GM12875 (cell line): ENCODE results near the gene ZDHHC7.

Experiments
- H3K4me3 ChIP-seq: one replicate; pipeline ENCODE4 v1.5.1; 2011; ENCODE audit warnings: low read depth, low read length, control low read depth
- CTCF ChIP-seq: IDR thresholded peaks from 2 replicates; pipeline ENCODE4 v1.5.1; 2011; ENCODE audit warnings: low read depth, mild to moderate bottlenecking, control low read depth, inconsistent platforms, low read length, moderate library complexity, borderline replicate concordance; ENCODE audit not compliant: insufficient read depth

Gene ZDHHC7

GRCh38 chr16:85047867-85048455, 36.6 kb upstream of the ZDHHC7 start:
- no peak for TF ChIP-seq CTCF
- H3K4me3 ChIP-seq: no peak overlapping the region

DNA sequence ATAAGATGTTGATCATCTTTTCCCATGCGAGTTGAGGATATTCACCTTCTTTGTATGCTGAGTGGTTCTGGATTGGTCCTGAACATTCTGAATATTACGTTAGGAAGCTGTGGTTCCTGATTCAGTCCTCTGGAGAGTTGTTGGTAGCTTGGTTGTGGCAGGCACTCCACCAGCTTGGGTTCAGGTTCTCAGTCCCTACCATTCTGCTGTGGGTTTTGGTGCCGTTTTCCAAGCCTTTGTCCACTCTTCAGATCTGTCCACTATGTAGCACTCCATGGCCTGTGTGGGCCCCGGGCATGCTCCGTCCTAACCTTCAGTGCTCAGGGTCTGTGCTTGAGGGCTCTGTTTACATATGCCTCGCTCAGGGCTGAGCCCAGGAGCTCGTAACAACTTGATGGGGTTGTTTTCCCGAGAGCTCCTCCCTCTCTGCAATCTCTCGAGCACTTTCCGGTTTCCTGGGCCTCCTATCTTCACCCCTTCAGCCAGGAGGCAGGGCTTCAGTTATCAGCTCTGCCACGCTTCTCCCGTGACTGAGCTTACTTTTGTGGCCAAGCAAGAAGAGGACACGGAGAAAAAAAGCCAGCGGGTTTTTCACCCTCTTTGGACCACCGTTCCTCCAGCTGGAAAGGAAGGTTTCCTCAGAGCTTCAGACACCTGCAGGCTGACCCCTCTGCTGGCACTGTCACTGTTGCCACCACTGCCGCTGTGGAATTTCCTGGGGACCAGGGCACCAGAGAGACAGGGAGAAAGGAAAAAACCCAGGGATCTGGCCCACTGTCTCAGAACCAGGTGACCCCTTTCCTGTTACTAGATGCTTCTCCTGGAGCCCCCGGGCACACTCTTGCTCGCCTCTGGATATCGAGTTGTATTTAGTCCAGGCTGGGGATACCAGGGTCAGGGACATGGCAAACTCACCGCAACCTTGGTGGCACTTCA, 35.9 kb upstream of the ZDHHC7 start:
- H3K4me3 ChIP-seq: no peak overlapping the region
- TF ChIP-seq CTCF: no peak

GRCh38 chr16:85046472-85046916, 35.2 kb upstream of the ZDHHC7 start:
- H3K4me3 ChIP-seq: no peak overlapping the region

GRCh38 chr16:85045641-85046471, 34.5 kb upstream of the ZDHHC7 start:
- no peak overlapping the region for H3K4me3 ChIP-seq
- TF ChIP-seq CTCF: no peak

More at GRCh38 chr16:85046472-85046916, 35.2 kb upstream of the ZDHHC7 start:
- TF ChIP-seq CTCF: no peak

- TF ChIP-seq CTCF: no peak
Measured at GRCh38 chr16:85045077-85045476, 33.7 kb upstream of the ZDHHC7 start.

DNA sequence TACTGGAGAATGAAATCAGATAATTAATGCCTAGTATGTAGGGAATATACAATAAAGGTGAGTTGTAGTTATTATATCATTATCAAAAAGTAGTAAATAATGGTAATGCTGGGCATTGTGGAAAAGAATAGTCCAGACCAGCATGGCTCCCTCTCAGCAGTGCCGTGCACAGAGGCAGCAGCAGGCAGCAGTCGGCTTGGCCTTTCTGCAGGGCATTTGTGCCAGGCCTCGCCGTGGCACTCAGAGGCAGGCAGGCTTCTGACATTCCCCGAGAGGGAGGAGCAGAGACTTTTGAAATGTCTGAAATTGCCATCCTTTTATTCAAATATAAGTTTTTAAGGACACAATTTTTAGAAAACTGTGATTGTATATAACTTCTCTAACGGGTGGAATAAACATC, 31.3 kb upstream of the ZDHHC7 start:
- TF ChIP-seq CTCF: no peak

More at GRCh38 chr16:85045077-85045476, 33.7 kb upstream of the ZDHHC7 start:
- H3K4me3 ChIP-seq: no peak overlapping the region

More for the DNA sequence above, 31.3 kb upstream of the ZDHHC7 start:
- no peak overlapping the region for H3K4me3 ChIP-seq
